NCI-H774 (cell line): ENCODE data around the gene DGKQ.
"Not testable (repeated sequence)": the region's sequence is repeated elsewhere in the genome, so short reads cannot be mapped to it uniquely, and the experiment has no call there.

Source experiments
- DNase-seq: peaks from one replicate; lab custom pipeline; 2025; lab: John Stamatoyannopoulos, UW

DGKQ gene

GRCh38 chr4:949656-950055, 23.7 kb downstream of the DGKQ start:
- DNase-seq, result no peak

GRCh38 chr4:948936-949300, 24.5 kb downstream of the DGKQ start:
- DNase-seq, result no peak

- no peak for DNase-seq
Measured at GRCh38 chr4:948101-948935, 25.1 kb downstream of the DGKQ start.

- no peak for DNase-seq
Measured at GRCh38 chr4:947491-947971, 25.8 kb downstream of the DGKQ start.

- no peak for DNase-seq
Measured at GRCh38 chr4:946517-947471, 26.6 kb downstream of the DGKQ start.

GRCh38 chr4:946103-946450, 27.3 kb downstream of the DGKQ start:
- DNase-seq, result no peak

GRCh38 chr4:945274-946102, 27.9 kb downstream of the DGKQ start:
- no peak for DNase-seq

- DNase-seq, result not testable (repeated sequence)
Measured at GRCh38 chr4:939508-939907, 33.9 kb downstream of the DGKQ start.

- no peak for DNase-seq
Measured at GRCh38 chr4:932713-933070, 40.7 kb downstream of the DGKQ start.

- DNase-seq, result peak; percentile 95
Measured at GRCh38 chr4:931960-932712, 41.2 kb downstream of the DGKQ start, which contains the start of the genes GAK and TMEM175. Gene GAK, minus strand, starts transcription at chr4:932316. Its CDS starts 129 bp downstream, at chr4:932187. Gene TMEM175, plus strand, starts transcription at chr4:932460. Its CDS starts 15,280 bp downstream, at chr4:947740.

GRCh38 chr4:931194-931959, 42.0 kb downstream of the DGKQ start:
- DNase-seq, result no peak

GRCh38 chr4:930827-931193, 42.6 kb downstream of the DGKQ start:
- no peak for DNase-seq

GRCh38 chr4:930028-930551, 43.3 kb downstream of the DGKQ start:
- DNase-seq, result no peak

GRCh38 chr4:929096-929765, 44.1 kb downstream of the DGKQ start:
- no peak for DNase-seq

GRCh38 chr4:927566-927965, 45.8 kb downstream of the DGKQ start:
- DNase-seq, result not testable (repeated sequence)

- DNase-seq, result no peak
Measured at GRCh38 chr4:926538-926937, 46.8 kb downstream of the DGKQ start.

- no peak for DNase-seq
Measured at GRCh38 chr4:925771-926500, 47.4 kb downstream of the DGKQ start.

GRCh38 chr4:925171-925570, 48.2 kb downstream of the DGKQ start:
- no peak for DNase-seq
